ENCODE results near the gene SARS1. TPM values are rescaled to one million over a fixed set of nuclear protein-coding genes. Genes with fewer than 3 reads are reported as not detected.

Gene SARS1
- total and polyA plus RNA-seq, 4 donors: 57.5 to 132 (median 92.8) TPM

- Histone ChIP-seq H3K4me3 (ENCODE audit: low read depth in 1 of 3, low read length in 3 of 3) (no peak overlapping the region), H3K9me3 (ENCODE audit: control insufficient read depth in 4 of 4, low read length in 3 of 4) (no peaks in the 10 kb centered on the region), H3K4me1 (ENCODE audit: control insufficient read depth in 4 of 4, insufficient read depth in 4 of 4, low read length in 3 of 4) (peaks cover 2 to 9% (median 5%) of the 10 kb centered on the region in 4 donors), H3K27me3 (ENCODE audit: control insufficient read depth in 4 of 4, insufficient read depth in 4 of 4, low read length in 3 of 4) (no peaks in the 10 kb centered on the region), H3K9ac (ENCODE audit: low read depth in 1 of 2, low read length in 2 of 2) (no peak overlapping the region), H3K36me3 (ENCODE audit: control insufficient read depth in 4 of 4, insufficient read depth in 3 of 4, low read depth in 1 of 4, low read length in 3 of 4) (no peaks in the 10 kb centered on the region), H3K27ac (ENCODE audit: low read depth in 1 of 2, low read length in 2 of 2) (no peak overlapping the region)
- DNase-seq (ENCODE audit: low spot score): no peak
- WGBS: 97% methylated on average over 31 of the region's 31 CpGs
- TF ChIP-seq EGR1 (IDR thresholded peaks at IDR 0.05; ENCODE audit: low read depth in 2 of 2) (no peak), RXRA (IDR thresholded peaks at IDR 0.05) (no peak), YY1 (IDR thresholded peaks at IDR 0.05) (no peak), REST (IDR thresholded peaks at IDR 0.05) (no peak), JUND (IDR thresholded peaks at IDR 0.05) (no peak)
Measured at GRCh38 chr1:109252167-109252892, 38.6 kb downstream of the SARS1 start.

GRCh38 chr1:109252893-109253802 is 39.4 kb downstream of the SARS1 start:
- no peaks in the 10 kb centered on the region for H3K27me3 ChIP-seq (ENCODE audit: control insufficient read depth in 4 of 4, insufficient read depth in 4 of 4, low read length in 3 of 4)
- 90% methylated on average over 33 of the region's 33 CpGs for WGBS
- DNase-seq (ENCODE audit: low spot score): no peak
- no peaks in the 10 kb centered on the region for H3K9me3 ChIP-seq (ENCODE audit: control insufficient read depth in 4 of 4, low read length in 3 of 4)
- no peak overlapping the region for H3K9ac ChIP-seq (ENCODE audit: low read depth in 1 of 2, low read length in 2 of 2)
- peaks cover 2 to 9% (median 5%) of the 10 kb centered on the region in 4 donors for H3K4me1 ChIP-seq (ENCODE audit: control insufficient read depth in 4 of 4, insufficient read depth in 4 of 4, low read length in 3 of 4)
- H3K36me3 ChIP-seq (ENCODE audit: control insufficient read depth in 4 of 4, insufficient read depth in 3 of 4, low read depth in 1 of 4, low read length in 3 of 4): no peaks in the 10 kb centered on the region
- TF ChIP-seq EGR1 (IDR thresholded peaks at IDR 0.05; ENCODE audit: low read depth in 2 of 2): no peak
- no peak for TF ChIP-seq MAX (IDR thresholded peaks at IDR 0.05)
- no peak for TF ChIP-seq RXRA (IDR thresholded peaks at IDR 0.05)
- TF ChIP-seq HNF4A (conservative IDR thresholded peaks at IDR 0.05): no peak
- no peak for TF ChIP-seq SP1 (IDR thresholded peaks at IDR 0.05)
- TF ChIP-seq ZBTB33 (IDR thresholded peaks at IDR 0.05): no peak
- TF ChIP-seq RAD21 (IDR thresholded peaks at IDR 0.05): no peak
- no peak for TF ChIP-seq JUND (IDR thresholded peaks at IDR 0.05)
- no peak for TF ChIP-seq TAF1 (conservative IDR thresholded peaks at IDR 0.05)
- TF ChIP-seq REST (IDR thresholded peaks at IDR 0.05): no peak
- no peak for TF ChIP-seq GABPA (IDR thresholded peaks at IDR 0.05 in 1 of 2, conservative IDR thresholded peaks at IDR 0.05 in 1 of 2)
- no peak overlapping the region for H3K27ac ChIP-seq (ENCODE audit: low read depth in 1 of 2, low read length in 2 of 2)
- H3K4me3 ChIP-seq (ENCODE audit: low read depth in 1 of 3, low read length in 3 of 3): no peak overlapping the region
